Parathyroid adenoma (tissue), 2 donors: ENCODE data around the gene MINK1.
"Not testable (repeated sequence)": the region's sequence is repeated elsewhere in the genome, so short reads cannot be mapped to it uniquely, and the experiment has no call there.

Experiments used
- H2AFZ ChIP-seq: fragments of 300-600 bp; sonication (generic); one replicate; pipeline ENCODE4 v1.7.0; 2017; ENCODE audit warnings: antibody characterized with exemption, mild to moderate bottlenecking
- H3K27ac ChIP-seq: fragments of 300-600 bp; sonication (generic); one replicate; pipeline ENCODE4 v1.7.0; 2017
- H3K27me3 ChIP-seq: fragments of 300-600 bp; sonication (generic); one replicate; pipeline ENCODE4 v1.7.0; 2017; ENCODE audit warnings: low read length; ENCODE audit not compliant: control insufficient read depth, insufficient read depth
- H3K36me3 ChIP-seq: fragments of 300-600 bp; sonication (generic); one replicate; pipeline ENCODE4 v1.7.0; 2017; ENCODE audit warnings: low read length; ENCODE audit not compliant: control insufficient read depth, insufficient read depth
- H3K4me1 ChIP-seq: fragments of 300-600 bp; sonication (generic); one replicate; pipeline ENCODE4 v1.7.0; 2017; ENCODE audit warnings: control low read depth
- H3K4me2 ChIP-seq: fragments of 300-600 bp; sonication (generic); one replicate; pipeline ENCODE4 v1.7.0; 2017; ENCODE audit warnings: low read length
- H3K4me3 ChIP-seq: fragments of 300-600 bp; sonication (generic); one replicate; pipeline ENCODE4 v1.7.0; 2017; ENCODE audit warnings: low read depth, low read length
- H3K79me2 ChIP-seq: fragments of 300-600 bp; sonication (generic); one replicate; pipeline ENCODE4 v1.7.0; 2017; ENCODE audit warnings: control low read depth
- H3K9ac ChIP-seq: fragments of 300-600 bp; sonication (generic); one replicate; pipeline ENCODE4 v1.7.0; 2017; ENCODE audit warnings: mild to moderate bottlenecking
- H3K9me3 ChIP-seq: fragments of 300-600 bp; sonication (generic); one replicate; pipeline ENCODE4 v1.7.0; 2017; ENCODE audit warnings: low read length; ENCODE audit not compliant: control insufficient read depth
- TF ChIP-seq, protein P1 (sequence below): fragments of 300-600 bp; sonication (generic); IDR thresholded peaks from one replicate; pipeline ENCODE4 v1.7.0; 2017; ENCODE audit warnings: antibody characterized with exemption, mild to moderate bottlenecking
- donor health status: primary hyperparathyroidism.

The MINK1 gene

DNA sequence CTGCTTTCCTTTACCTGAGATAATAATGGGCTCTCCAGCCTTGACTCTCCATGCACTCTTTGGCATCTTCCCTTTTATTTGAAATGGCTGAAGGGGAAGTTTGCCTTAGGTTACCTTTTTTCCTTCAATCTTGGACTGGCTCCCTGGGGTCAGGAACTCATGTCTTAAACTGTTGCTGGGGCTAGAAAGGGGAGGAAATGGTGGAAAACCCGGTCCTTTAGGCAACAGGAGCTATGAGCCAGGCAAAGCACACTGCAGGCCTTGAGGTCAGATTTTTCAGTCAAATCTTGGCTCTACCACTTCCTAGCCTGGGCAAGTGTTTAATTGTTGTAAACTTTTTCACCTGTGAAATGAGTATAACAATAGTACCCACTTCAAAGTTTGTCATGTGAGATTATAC, 30.2 kb downstream of the MINK1 start:
- TF ChIP-seq, protein P1, sequence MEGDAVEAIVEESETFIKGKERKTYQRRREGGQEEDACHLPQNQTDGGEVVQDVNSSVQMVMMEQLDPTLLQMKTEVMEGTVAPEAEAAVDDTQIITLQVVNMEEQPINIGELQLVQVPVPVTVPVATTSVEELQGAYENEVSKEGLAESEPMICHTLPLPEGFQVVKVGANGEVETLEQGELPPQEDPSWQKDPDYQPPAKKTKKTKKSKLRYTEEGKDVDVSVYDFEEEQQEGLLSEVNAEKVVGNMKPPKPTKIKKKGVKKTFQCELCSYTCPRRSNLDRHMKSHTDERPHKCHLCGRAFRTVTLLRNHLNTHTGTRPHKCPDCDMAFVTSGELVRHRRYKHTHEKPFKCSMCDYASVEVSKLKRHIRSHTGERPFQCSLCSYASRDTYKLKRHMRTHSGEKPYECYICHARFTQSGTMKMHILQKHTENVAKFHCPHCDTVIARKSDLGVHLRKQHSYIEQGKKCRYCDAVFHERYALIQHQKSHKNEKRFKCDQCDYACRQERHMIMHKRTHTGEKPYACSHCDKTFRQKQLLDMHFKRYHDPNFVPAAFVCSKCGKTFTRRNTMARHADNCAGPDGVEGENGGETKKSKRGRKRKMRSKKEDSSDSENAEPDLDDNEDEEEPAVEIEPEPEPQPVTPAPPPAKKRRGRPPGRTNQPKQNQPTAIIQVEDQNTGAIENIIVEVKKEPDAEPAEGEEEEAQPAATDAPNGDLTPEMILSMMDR: no peak
- Histone ChIP-seq H3K4me1 (peaks cover 6% of the 10 kb centered on the region), H3K36me3 (no peaks in the 10 kb centered on the region), H3K4me3 (no peak overlapping the region), H3K79me2 (peaks cover 37% of the 10 kb centered on the region), H3K27ac (no peak overlapping the region), H3K4me2 (no peak overlapping the region), H3K9me3 (no peaks in the 10 kb centered on the region), H3K9ac (no peak overlapping the region), H3K27me3 (no peaks in the 10 kb centered on the region), H2AFZ (no peak overlapping the region)

DNA sequence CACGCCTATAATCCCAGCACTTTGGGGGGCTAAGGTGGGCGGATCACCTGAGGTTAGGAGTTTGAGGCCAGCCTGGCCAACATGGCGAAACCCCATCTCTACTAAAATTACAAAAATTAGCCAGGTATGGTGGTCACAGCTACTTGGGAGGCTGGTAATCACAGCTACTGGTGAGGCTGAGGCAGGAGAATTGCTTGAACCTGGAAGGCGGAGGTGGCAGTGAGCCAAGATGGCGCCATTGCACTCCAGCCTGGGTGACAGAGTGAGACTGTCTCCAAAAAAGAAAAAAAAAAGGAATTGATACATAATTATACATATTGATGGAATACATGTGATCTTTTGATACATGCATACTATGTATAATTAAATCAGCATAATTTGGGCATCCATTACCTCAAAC, 34.4 kb downstream of the MINK1 start:
- not testable (repeated sequence) for H3K9ac ChIP-seq, H3K27me3 ChIP-seq, H3K4me3 ChIP-seq, H2AFZ ChIP-seq, H3K4me1 ChIP-seq, H3K36me3 ChIP-seq, H3K27ac ChIP-seq, H3K9me3 ChIP-seq, H3K4me2 ChIP-seq
- H3K79me2 ChIP-seq: peaks cover 19% of the 10 kb centered on the region

DNA sequence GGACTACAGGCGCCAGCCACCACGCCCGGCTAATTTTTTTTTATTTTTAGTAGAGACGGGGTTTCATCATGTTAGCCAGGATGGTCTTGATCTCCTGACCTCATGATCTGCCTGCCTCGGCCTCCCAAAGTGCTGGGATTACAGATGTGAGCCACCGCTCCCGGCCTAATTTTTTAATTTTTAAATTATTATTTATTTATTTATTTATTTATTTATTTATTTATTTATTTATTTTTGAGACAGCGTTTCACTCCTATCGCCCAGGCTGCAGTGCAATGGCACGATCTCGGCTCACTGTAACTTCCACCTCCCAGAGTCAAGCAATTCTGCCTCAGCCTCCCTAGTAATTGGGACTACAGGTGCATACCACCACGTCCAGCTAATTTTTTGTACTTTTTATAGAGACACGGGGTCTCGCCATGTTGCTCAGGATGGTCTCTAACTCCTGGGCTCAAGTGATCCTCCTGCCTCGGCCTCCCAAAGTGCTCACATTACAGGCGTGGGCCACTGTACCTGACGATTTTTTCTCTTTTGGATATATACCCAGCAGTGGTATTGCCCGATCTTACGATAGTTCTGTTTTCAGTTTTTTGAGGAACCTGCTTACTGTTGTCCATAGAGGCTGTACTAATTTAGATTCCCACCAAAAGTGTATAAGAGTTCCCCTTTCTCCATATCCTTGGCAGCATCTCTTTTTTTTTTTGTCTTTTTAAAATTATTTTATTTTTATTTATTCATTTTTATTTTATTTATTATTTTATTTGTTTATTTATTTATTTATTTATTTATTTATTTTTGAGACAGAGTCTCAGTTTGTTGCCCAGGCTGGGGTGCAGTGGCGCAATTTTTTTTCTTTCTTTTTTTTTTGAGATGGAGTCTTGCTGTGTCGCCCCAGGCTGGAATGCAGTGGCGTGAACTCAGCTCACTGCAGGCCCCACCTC, 36.2 kb downstream of the MINK1 start:
- not testable (repeated sequence) for H3K27me3 ChIP-seq, H3K4me1 ChIP-seq, H3K4me2 ChIP-seq, H3K9me3 ChIP-seq, H3K27ac ChIP-seq, H3K36me3 ChIP-seq, H3K4me3 ChIP-seq, H2AFZ ChIP-seq, H3K9ac ChIP-seq
- peaks cover 19% of the 10 kb centered on the region for H3K79me2 ChIP-seq

DNA sequence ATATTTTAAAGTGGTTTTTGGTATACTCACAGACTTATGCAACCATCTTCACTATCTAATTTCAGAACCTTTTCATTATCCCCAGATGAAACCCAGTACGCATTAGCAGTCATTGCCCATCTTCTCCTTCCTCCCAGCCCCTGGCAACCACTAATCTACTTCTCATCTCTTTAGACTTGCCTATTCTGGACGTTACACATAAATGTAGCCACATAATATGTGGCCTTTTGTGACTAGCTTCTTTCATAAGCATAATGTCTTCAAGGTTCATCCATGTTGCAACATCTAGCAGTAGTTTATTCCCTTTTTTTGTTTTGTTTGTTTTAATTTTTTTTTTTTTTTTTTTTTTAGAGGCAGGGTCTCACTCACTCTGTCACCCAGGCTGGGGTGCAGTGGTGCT, 37.7 kb downstream of the MINK1 start:
- Histone ChIP-seq H3K9me3 (no peaks in the 10 kb centered on the region), H3K36me3 (no peaks in the 10 kb centered on the region), H3K4me2 (no peak overlapping the region), H2AFZ (no peak overlapping the region), H3K27me3 (no peaks in the 10 kb centered on the region), H3K79me2 (peaks cover 25% of the 10 kb centered on the region), H3K4me1 (no peaks in the 10 kb centered on the region), H3K27ac (no peak overlapping the region), H3K4me3 (no peak overlapping the region), H3K9ac (no peak overlapping the region)
- TF ChIP-seq, protein P1: no peak

DNA sequence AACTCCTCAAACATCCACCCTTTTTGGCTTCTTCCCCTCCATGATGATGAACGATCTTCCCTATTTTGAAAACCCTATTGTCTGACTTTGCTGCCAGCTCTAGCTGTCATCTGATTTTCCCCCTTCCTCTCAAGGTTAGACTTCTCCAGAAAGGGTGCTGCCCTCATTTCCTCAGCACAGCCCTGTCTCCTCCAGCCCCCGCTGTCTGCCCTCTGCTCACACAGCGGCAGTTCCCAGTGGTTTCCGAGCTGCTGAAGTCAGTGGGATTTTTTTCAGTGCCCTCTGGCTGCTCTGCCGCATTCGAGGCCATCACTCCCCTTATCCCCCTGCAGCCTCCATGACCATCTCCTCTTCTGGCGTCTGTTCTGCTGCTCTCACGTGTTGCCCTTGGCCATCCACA, 39.6 kb downstream of the MINK1 start:
- Histone ChIP-seq H3K4me2 (no peak overlapping the region), H3K27ac (no peak overlapping the region), H3K9ac (no peak overlapping the region), H3K79me2 (peaks cover 25% of the 10 kb centered on the region), H3K9me3 (no peaks in the 10 kb centered on the region), H3K27me3 (no peaks in the 10 kb centered on the region), H3K36me3 (no peaks in the 10 kb centered on the region), H3K4me3 (no peak overlapping the region), H2AFZ (no peak overlapping the region), H3K4me1 (no peaks in the 10 kb centered on the region)
- TF ChIP-seq, protein P1: no peak
